GM20431 (cell line): Measurements from ENCODE around the gene SHQ1.
"Not testable (repeated sequence)": the region's sequence is repeated elsewhere in the genome, so short reads cannot be mapped to it uniquely, and the experiment has no call there.

Source experiments
- in situ Hi-C: fragments of 300-500 bp; cut with MseI, MboI; formaldehyde crosslinking; loops from one replicate; pipeline ENCODE4 v1.15.0; 2020; ENCODE audit warnings: low sequenced_read_pairs; ENCODE audit not compliant: unreplicated experiment

The SHQ1 gene

DNA sequence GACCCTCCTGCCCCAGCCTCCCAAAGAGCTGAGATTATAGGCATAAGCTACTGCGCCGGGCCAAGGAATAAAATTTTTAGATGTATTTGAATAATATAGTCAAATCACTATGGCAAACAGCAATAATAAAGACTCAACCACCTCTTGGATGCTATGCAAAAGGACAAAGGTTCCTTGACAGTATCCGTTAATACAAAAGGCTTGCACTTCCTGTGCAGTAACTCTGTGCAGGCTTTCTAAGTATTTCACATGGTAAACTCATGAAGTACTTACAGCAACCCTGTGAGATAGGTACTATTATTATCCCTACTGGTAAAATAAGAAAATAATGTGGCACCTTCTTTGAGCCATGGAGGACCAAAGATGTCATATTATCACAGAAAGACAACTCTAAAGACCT lies 86.8 kb downstream of the SHQ1 start:
- in situ Hi-C loops: no loop called here

DNA sequence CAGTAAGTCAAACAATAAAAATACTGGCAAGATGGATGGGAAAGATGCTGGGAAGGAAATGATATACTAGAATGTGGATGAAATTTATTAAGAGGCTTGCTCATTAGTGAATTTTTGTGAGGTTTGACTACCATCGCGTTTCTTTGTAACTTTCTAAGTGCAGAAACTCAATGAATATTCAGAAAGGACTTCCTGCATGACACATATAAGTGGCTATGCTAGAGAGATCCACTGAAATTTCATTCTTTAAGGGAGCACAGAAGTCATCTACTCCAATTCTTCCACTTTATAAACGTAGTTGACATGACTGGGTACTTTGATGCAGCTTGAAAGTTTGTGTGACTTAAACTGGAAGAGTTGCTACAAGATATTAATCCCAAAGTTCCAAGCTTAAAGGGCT lies 88.0 kb downstream of the SHQ1 start:
- in situ Hi-C loops: no loop called here

DNA sequence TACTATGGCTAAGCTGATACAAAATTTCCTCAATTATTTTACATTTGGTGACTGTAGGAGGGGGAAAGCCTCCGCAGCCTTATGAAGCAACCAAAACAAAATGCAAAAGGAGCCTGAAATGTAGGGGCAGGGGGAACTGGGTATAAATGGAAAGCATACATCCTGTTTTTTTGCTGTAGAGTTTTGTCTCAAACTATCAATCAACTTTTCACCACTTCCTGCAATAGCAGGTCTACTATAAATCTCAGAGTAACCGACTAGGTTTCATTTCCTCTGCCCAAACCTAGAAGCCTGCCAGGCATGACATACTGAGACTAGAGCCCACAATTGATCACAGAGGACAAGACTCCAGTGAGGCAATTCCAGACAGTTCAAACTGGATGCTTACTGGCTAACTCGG lies 91.3 kb downstream of the SHQ1 start:
- in situ Hi-C loops: no loop called here

DNA sequence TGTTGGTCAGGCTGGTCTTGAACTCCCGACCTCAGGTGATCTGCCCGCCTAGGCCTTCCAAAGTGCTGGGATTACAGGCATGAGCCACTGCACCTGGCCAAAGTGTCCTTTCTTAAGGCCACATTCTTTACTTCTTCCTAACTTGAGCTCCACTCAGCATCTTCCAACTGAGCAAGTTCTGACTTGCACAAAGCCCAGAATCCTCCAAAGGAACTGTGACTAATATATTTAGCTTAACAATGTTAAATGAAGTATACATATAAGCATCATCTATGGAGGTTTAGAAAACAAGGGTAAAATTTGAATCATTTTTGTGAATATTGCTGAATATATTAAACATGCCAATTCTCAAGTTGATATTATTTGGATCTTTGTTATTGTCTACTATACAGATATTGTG lies 93.7 kb downstream of the SHQ1 start:
- in situ Hi-C loops: no loop called here

DNA sequence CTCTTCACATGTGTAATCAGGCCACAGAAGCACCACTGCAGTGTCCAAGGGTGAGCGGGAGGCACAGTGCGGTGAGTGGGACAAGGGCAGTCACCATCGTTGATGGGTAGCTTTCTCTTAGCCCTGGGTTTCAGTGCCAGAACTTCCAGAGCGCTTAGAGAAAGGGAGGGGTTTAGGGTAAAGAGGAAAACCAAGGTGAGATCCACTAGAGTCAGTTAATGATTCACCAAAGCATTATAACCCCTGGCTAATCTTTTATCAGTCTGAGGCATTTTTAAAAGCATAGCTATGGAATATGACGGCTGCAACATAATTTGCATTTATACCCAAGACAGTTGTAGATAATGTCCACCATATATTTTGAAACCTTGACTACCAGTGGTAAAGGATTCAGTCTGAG lies 94.8 kb downstream of the SHQ1 start:
- in situ Hi-C loops: no loop called here

DNA sequence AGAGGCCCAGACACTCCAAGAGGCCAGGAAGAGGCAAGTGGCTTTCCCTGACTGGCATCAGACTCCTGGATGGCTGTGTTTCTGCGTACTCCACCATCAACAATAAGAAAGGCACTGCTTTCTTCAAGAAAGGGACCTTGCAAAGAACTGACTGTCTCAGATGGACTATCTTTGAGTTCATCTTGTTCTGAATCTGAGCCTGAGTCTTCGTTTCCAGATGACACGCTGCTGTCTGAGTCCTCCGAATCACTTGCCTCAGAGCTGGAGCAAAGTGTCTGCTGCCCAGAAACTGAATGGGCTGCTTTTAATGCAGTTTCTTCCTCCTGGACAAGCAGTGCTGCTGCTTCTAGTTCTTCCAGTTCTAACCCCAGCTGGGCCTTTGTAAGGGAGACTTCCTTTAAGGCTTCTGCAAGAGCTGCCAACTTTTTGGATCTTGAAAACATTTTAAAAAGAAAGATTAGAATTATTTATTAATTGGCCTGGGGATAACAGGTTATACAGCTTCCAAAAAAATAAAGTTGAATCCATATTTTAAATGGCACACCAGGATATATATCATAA lies 97.8 kb downstream of the SHQ1 start:
- in situ Hi-C loops: no loop called here

DNA sequence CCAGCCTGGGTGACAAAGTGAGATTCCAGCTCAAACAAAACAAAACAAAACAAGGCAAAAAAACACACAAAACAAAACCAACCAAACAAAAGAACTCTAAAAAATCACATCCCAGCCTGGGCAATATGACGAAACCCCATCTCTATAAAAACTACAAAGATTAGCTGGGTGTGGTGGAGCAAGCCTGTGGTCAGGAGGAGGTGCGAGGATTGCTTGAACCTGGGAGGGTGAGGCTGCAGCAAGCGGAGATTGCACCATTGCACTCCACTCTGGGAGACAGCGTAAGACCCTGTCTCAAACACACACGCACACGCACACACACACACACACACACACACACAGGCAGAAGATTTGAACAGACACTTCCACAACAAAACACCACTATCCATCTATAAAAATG lies 99.6 kb downstream of the SHQ1 start:
- in situ Hi-C loops: no loop called here

DNA sequence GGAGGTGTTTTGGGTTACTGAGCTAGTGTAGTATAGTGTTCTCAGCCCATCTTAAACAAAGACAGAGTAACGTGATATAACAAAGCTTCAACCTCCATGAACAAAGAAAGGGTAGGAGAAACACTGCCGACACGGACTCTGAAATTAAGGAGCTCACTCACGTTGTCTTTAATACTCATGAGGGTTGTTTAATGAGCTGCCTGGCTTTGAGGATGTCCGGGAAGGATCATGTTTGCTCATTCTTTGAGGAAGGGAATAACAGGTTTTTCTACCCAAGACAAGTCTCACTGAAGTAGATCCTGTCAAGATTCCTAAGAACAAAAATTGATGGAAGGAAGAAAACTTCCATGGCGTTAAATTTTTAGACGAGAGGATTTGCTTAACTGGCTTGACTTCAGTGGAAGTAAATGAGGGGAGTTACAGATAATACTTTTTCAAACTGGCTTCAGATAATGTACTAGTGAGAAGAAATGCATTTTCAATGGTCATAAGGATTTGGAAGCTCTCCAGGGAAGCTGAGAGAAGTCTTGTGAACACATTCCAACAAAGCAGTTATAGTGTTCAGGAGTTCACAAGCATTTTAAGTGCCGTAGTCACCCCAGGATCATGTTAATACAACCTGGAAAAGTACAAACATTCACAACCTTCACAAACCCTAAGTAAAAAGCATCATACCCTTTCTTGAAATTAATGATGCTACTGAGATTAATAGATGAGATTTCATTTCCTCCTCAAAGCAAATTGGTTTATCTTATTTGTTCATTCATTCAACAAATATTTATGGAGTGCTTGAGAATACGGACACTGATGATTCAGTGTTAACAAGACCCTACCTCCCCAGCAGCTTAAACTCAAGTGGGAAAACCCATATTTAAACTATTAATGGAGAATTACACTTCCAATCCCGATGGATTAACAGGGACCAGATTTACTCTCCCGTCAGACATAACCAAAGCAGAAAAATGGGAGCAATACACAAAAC lies 101.5 kb downstream of the SHQ1 start:
- in situ Hi-C loops: no loop called here

DNA sequence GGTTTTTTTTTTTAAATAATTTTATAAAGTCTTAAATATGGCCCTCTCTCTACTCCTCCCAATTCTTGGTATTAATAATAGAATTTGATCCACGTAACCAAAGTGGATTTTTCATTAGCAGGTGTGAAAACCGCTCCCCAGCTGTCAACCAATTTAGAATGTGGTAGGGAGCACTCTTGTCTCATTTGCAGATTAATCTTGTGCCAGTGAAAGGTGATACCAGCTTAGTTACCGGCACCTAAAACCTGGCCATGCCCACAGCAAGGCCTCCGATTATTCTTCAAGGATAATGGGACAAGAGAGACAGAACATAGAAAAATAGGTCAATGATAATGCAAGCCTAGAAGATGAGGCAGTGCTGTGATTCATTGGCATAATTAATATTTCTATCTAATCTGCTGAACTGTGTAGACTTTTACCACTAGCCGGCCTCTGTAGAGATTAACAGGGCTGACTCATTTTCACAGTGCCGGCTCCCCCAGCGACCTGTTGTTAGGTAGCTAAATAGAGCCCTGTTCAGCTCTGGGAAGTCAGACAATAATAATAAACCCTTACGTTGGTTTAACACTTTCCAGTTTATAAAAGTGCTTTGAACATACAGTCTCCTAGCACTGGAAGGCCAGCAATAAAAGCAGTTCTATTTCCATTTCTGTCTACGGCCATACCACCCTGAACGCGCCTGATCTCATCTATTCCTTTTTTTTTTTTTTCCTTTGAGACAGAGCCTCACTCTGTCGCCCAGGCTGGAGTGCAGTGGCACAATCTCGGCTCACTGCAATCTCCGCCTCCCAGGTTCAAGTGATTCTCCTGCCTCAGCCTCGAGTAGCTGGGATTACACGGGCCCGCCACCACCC lies 102.9 kb downstream of the SHQ1 start:
- in situ Hi-C loops: no loop called here

DNA sequence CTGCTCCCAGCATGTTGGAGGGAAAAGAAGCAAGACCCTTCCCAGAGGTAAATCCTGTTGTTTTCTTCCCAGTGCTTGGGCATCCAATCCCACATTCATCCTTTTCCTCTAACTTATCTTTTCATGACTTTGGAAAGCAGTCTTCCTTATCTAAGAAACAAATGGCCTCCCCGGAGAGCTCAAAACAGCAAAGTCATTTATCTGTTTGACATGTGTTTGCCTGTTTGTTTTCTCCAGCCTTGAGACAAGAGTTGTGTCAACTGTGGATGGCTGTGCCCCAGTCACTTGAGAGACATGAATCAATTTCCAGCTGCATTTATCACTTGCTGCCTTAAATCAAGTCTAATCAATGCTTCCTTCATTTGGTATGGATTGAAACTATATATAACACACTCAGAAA lies 103.9 kb downstream of the SHQ1 start:
- in situ Hi-C loops: no loop called here

DNA sequence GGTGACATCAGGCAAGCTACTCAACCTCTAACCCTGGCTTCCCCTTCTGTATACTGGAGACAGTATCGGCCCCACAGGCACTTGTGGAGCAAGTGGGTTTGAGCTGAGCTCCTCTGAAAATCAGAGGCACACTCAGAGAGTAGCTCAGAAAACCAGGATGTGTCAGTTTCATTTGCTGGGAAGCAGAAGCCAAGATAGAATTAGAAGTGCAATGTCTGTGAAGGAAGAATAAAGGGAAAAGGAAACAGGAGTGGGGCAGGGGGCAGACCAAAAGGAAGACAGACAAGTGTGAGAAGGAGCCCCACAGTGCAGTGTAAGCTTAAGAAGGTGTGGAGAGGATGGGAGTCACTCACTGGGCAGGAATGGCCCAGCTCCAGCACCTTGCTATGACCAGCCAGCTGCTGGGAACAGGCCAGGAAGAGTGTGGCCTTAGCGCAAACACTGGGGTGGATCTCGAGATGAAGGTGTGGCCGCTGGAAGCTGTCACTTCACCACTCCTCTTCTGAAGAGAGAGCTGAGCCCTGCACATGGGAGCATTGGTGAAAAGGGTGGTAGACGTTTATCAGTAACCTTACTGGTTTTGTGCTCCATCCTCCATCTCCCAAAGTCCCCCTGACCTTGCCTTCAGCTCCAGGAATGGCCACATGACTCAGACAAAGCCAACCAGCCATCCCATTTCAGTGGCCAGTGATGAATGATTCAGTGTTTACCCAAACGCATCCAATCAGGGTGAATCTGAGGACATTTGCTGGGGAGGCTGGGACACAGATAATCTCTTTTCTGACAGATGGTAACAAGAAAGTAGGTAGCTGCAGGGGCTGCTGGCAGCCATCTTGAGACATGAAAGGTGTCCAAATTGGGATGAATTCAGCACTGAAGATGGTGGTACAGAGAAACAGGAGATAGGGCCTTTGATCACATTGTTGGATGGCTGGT lies 108.4 kb downstream of the SHQ1 start:
- in situ Hi-C loops: no loop called here

DNA sequence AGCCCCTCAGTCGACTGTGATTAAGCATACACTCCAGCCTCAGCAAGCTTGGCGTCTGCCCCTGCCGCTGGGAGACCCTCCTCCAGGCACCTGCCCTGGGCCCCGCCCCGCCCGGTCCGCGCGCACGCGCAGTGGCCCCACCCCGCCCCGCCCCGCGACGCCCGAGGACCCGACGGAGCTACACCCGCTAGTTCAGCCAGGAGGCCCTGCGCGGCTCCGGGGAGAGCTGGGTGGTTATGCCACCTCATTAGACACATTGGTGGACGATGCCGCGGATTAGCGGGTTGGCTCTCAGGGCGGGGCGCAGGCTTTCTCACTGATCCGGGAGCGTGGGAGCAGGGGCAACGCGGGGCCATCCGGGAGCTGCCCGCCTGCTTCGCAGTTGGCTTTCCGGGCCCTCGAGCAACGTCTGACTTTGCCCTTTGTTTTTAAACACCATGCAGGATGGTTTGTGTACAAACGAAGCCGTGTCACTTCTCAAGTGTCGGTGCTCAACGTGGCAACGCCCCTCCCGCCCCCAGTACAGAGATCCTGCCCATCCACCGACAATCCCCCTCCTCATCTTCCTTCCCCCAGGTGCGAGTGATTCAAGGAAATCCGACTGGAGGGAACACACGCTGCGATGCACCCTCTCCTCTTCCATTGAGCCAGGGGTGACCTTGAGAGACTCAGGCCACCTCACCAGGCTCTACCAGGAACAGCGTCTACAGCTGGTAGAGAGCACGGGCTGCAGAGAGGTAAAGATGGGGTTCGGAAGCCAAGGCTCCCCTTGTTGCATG lies 109.3 kb downstream of the SHQ1 start:
- in situ Hi-C loops: no loop called here

DNA sequence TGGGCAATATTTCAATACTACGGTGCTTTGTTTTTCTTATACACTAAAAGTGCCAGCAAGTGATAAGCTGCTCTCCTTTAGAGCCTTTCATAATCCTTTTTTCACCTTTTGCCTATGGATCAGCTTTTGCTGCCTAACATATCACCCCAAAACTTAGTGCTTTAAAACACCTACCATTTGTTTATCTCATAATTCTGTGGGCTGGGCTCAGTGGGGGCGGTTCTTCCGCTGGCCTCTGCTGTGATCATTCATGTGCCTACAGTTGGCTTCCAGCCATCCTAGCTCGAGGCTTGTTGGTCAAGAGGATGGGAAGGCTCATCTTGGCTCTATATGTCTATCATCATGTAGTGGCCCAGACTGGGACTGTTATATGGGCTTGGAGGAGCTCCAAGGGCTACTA lies 113.2 kb downstream of the SHQ1 start:
- in situ Hi-C loops: not testable (repeated sequence)

DNA sequence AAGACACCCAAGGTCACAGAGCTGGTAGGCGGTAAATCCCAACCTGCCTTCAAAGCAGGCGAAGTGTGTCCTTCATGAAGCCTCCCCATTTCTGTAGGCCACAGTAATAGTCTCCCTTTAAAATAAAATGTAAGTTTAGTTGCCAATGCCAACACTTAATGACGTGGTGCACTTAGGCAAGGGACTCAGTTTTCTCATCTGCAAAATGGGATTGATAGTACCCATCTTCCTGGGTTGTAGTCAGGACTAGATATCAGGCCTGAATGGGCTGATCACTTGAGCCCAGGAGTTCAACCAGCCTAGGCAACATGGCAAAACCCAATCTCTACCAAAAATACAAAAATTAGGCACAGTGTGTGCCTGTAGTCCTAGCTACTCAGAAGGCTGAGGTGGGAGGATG lies 114.6 kb downstream of the SHQ1 start:
- in situ Hi-C loops: no loop called here

DNA sequence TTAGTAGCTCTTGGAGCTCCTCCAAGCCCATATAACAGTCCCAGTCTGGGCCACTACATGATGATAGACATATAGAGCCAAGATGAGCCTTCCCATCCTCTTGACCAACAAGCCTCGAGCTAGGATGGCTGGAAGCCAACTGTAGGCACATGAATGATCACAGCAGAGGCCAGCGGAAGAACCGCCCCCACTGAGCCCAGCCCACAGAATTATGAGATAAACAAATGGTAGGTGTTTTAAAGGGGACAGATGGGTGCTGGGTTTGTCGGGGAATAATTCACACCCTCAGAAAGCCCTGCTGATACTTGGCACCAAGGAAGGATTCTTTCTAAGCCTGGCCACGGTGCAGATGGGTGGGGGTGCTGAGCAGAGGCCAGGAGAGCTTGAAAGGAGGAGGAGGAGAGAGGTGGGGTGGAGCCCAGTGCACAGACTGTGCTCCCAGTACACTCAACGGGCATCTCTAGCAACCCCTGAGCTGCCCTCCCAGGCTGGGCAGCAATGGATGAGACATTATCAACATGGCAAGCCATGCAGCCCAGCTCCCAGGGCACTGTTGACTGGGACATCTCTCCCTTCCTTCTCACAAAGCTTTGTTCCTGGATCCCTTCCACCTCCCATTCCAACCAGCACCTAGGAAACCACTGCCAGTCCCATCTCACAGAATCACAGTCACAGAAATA lies 115.4 kb downstream of the SHQ1 start:
- in situ Hi-C loops: not testable (repeated sequence)

DNA sequence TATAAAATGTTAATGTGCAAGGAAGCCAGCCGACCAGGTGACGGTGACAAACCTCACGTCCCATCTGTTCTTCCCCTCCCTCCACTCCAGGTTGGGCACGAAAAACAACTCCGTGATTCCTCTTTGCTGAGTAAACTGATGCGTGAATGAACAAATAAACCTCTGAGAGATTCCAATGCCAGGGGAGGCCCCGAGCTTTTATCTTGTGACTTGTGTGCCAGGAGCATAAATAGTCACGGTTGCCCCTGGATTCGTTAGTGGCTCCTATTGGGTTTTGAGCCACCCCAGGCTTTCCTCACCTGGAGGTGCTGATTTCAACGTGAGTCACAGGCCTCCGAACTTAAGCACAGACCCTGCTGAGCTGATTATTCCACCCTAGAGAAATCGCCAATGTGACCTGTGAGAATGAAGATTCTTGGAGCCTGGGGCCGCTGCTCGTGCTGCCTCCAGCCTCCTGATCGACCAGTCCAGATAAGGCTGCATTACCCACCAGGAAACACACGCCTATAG lies 119.2 kb downstream of the SHQ1 start:
- in situ Hi-C loops: no loop called here

DNA sequence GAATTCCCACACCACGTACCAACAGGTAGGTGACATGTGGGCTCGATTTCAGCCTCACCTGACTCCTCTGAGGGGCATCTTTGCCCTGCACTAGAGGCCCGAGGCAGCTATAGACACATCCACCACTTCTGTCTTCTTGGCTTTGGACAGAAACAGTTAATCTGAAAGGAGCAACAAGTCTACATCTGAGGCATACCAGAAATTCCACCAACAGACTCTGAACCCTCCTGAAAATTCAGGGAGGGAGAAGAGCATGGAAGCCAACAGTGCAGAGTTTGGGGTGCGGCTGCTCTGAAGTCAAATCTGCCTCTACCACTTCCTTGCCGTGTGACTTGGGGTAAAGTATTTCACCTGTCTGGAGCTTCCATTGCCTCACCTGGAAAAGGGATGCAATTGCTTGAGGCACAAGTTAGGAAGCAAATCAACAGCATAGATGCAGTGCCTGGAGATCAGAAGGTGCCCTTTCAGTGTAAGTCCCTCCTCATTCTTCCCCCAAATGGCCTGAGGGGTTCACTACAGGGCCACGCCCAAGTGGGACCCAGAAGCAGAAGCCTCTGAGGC lies 119.8 kb downstream of the SHQ1 start:
- in situ Hi-C loops: no loop called here

DNA sequence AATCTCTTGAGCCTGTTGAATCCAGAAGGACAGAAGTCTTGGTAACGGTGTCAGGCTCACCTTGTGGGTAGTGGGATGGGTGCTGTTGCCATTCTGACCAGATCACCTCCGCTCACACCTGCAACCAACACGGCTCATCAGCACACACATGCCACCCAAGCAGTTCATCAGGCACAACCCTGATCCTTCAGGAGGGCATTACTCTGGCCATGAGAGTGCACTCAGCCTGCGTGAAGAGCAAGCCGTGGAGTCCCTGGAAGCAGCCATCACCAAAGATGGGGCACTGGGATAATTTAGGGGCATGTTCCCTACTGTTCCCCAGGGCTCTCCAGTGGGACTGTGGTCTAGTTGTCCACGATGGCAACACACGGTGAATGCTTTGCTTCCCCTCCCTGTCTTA lies 120.5 kb downstream of the SHQ1 start:
- in situ Hi-C loops: no loop called here
